Hepatocyte (in vitro differentiated cells): ENCODE data around the gene MSGN1. TPM values are rescaled to one million over a fixed set of nuclear protein-coding genes. Genes with fewer than 3 reads are reported as not detected.

Source experiments
- DNase-seq: peaks from one replicate; pipeline ENCODE4 v3.0.0-alpha.2; 2016; ENCODE audit warnings: low spot score
- H2AFZ ChIP-seq: fragments of 200-600 bp; sonication (generic); 2 replicates; pipeline ENCODE4 v1.6.0; 2016; ENCODE audit warnings: antibody characterized with exemption, mild to moderate bottlenecking
- H3K27ac ChIP-seq: fragments of 200-600 bp; sonication (generic); 2 replicates; pipeline ENCODE4 v1.5.1; 2016; ENCODE audit warnings: mild to moderate bottlenecking
- H3K27me3 ChIP-seq: fragments of 200-600 bp; sonication (generic); 2 replicates; pipeline ENCODE4 v1.6.1; 2016
- H3K36me3 ChIP-seq: fragments of 200-600 bp; sonication (generic); replicated peaks from 2 replicates; pipeline ENCODE4 v1.5.1; 2016; ENCODE audit warnings: low read depth; ENCODE audit not compliant: insufficient read depth
- H3K4me1 ChIP-seq: fragments of 200-600 bp; sonication (generic); 2 replicates; pipeline ENCODE4 v1.5.1; 2016; ENCODE audit warnings: mild to moderate bottlenecking, moderate library complexity; ENCODE audit not compliant: insufficient read depth
- H3K4me2 ChIP-seq: fragments of 200-600 bp; sonication (generic); 2 replicates; pipeline ENCODE4 v1.6.0; 2016
- H3K4me3 ChIP-seq: fragments of 200-600 bp; sonication (generic); 2 replicates; pipeline ENCODE4 v1.5.1; 2016; ENCODE audit warnings: mild to moderate bottlenecking
- H3K79me2 ChIP-seq: fragments of 200-600 bp; sonication (generic); 2 replicates; pipeline ENCODE4 v1.6.0; 2017; ENCODE audit warnings: mild to moderate bottlenecking
- H3K9me2 ChIP-seq: fragments of 200-600 bp; sonication (generic); replicated peaks from 2 replicates; pipeline ENCODE4 v1.6.0; 2017; ENCODE audit warnings: mild to moderate bottlenecking; ENCODE audit not compliant: insufficient read depth
- H3K9me3 ChIP-seq: fragments of 200-600 bp; sonication (generic); 2 replicates; pipeline ENCODE4 v1.5.1; 2016; ENCODE audit warnings: low read depth, mild to moderate bottlenecking
- H4K20me1 ChIP-seq: fragments of 200-600 bp; sonication (generic); 2 replicates; pipeline ENCODE4 v1.6.0; 2016; ENCODE audit warnings: mild to moderate bottlenecking; ENCODE audit not compliant: insufficient read depth, poor library complexity, severe bottlenecking
- EZH2 ChIP-seq: fragments of 200-600 bp; sonication (generic); IDR thresholded peaks from 2 replicates; pipeline ENCODE4 v1.6.1; 2016; ENCODE audit warnings: antibody characterized with exemption, mild to moderate bottlenecking, borderline replicate concordance
- EZH2phosphoT487 ChIP-seq: fragments of 200-600 bp; sonication (generic); IDR thresholded peaks from one replicate; pipeline ENCODE4 v1.6.1; 2018; ENCODE audit warnings: antibody characterized with exemption, mild to moderate bottlenecking, low read depth, moderate library complexity; ENCODE audit not compliant: unreplicated experiment, severe bottlenecking
- WGBS: methylation state at CpG from one replicate; pipeline ENCODE4 v1.1.6; 2016; ENCODE audit warnings: low lambda C conversion rate; ENCODE audit errors: missing lambda C conversion rate; 5-methylcytosine and 5-hydroxymethylcytosine counted together
- polyA plus RNA-seq: library from polyadenylated mRNA; unstranded; fragments of >200 nt; fragmentation: Nextera tagmentation; extraction: Ambion mirVana; gene quantifications from 2 replicates; pipeline ENCODE4 v1.2.1, GENCODE V29; 2016
- total RNA-seq: library from RNA; depleted of rRNA; stranded (reverse); fragments of >200 nt; gene quantifications from 2 replicates; pipeline ENCODE4 v1.2.3, GENCODE V29; 2014
- TF ChIP-seq, protein P1 (sequence below): fragments of 200-600 bp; sonication (generic); IDR thresholded peaks from 2 replicates; pipeline ENCODE4 v1.5.1; 2016; ENCODE audit warnings: antibody characterized with exemption, mild to moderate bottlenecking; ENCODE audit not compliant: poor library complexity

MSGN1 gene
- total and polyA plus RNA-seq, 2 experiments from 2014 or later = not detected

- H3K9me3 ChIP-seq = no peaks in the 10 kb centered on the region
- no peaks in the 10 kb centered on the region for H3K4me1 ChIP-seq
- H2AFZ ChIP-seq = no peak overlapping the region
- no peaks in the 10 kb centered on the region for H3K79me2 ChIP-seq
- no peak for DNase-seq
- H3K27ac ChIP-seq = no peak overlapping the region
- H3K36me3 ChIP-seq = no peaks in the 10 kb centered on the region
- H3K9me2 ChIP-seq = no peaks in the 10 kb centered on the region
- H3K4me2 ChIP-seq = no peak overlapping the region
- WGBS = 81% methylated on average over 8 of the region's 8 CpGs
- TF ChIP-seq, protein P1, sequence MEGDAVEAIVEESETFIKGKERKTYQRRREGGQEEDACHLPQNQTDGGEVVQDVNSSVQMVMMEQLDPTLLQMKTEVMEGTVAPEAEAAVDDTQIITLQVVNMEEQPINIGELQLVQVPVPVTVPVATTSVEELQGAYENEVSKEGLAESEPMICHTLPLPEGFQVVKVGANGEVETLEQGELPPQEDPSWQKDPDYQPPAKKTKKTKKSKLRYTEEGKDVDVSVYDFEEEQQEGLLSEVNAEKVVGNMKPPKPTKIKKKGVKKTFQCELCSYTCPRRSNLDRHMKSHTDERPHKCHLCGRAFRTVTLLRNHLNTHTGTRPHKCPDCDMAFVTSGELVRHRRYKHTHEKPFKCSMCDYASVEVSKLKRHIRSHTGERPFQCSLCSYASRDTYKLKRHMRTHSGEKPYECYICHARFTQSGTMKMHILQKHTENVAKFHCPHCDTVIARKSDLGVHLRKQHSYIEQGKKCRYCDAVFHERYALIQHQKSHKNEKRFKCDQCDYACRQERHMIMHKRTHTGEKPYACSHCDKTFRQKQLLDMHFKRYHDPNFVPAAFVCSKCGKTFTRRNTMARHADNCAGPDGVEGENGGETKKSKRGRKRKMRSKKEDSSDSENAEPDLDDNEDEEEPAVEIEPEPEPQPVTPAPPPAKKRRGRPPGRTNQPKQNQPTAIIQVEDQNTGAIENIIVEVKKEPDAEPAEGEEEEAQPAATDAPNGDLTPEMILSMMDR = no peak
- no peak for TF ChIP-seq EZH2phosphoT487
- H3K4me3 ChIP-seq = no peak overlapping the region
- H4K20me1 ChIP-seq = no peaks in the 10 kb centered on the region
- no peaks in the 10 kb centered on the region for H3K27me3 ChIP-seq
Measured at GRCh38 chr2:17815468-17816184, 634 bp upstream of the MSGN1 start.

DNA sequence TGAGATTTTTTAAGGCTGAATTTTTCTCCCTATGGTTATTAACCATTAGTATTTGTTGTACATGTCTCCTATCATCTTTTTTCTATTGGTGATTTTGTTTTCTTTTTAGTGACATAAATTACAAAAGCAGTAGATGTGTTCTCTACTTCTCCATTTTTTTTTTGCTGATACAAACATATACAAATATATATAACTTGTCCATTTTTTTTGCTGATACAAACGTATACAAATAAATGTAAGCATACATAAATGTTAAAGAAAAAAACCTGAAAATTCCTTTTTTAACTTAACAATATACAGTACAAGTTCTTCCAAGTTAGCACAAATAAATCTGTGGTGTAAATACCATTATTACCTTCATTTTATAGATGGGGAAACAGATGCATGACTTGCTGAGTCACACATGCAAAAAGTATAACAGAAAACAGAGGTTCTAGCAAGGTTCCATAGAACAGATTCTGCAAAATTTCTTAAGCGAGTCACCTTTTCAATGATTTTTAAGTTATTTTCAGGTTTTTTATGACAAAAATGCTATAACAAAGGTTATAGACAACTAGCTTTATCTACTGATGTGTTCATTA, 2.1 kb downstream of the MSGN1 start:
- WGBS = 89% methylated on average over 2 of the region's 2 CpGs
- Histone ChIP-seq H2AFZ (no peak overlapping the region), H3K79me2 (no peaks in the 10 kb centered on the region), H3K36me3 (no peaks in the 10 kb centered on the region), H3K27me3 (no peaks in the 10 kb centered on the region), H3K4me2 (no peak overlapping the region), H3K27ac (no peak overlapping the region), H3K9me3 (no peaks in the 10 kb centered on the region), H3K4me1 (no peaks in the 10 kb centered on the region), H3K4me3 (no peak overlapping the region), H3K9me2 (no peaks in the 10 kb centered on the region), H4K20me1 (no peaks in the 10 kb centered on the region)
- TF ChIP-seq, protein P1 = no peak
- TF ChIP-seq EZH2 (no peak), EZH2phosphoT487 (no peak)
- no peak for DNase-seq

- Histone ChIP-seq H3K4me1 (no peaks in the 10 kb centered on the region), H3K4me2 (no peak overlapping the region), H3K27me3 (no peaks in the 10 kb centered on the region), H3K9me3 (no peaks in the 10 kb centered on the region), H4K20me1 (no peaks in the 10 kb centered on the region), H3K36me3 (no peaks in the 10 kb centered on the region), H3K9me2 (no peaks in the 10 kb centered on the region), H2AFZ (no peak overlapping the region), H3K79me2 (no peaks in the 10 kb centered on the region), H3K27ac (no peak overlapping the region), H3K4me3 (no peak overlapping the region)
- DNase-seq = no peak
- 76% methylated on average over 3 of the region's 3 CpGs for WGBS
- TF ChIP-seq, protein P1 = no peak
- TF ChIP-seq EZH2phosphoT487 (no peak), EZH2 (no peak)
Measured at GRCh38 chr2:17821080-17821479, 4.8 kb downstream of the MSGN1 start.
